GM18505 (cell line): ENCODE measurements around the gene TFG.

Experiments
- ATAC-seq: cut with Tn5 transposase; IDR thresholded peaks from one replicate; pipeline ENCODE4 v1.9.1; 2021; ENCODE audit not compliant: unreplicated experiment
- POLR2A ChIP-seq: IDR thresholded peaks from 4 replicates; pipeline ENCODE4 v1.6.1; 2011; ENCODE audit warnings: borderline replicate concordance; ENCODE audit not compliant: insufficient read depth, insufficient read length; ENCODE audit errors: extremely low read depth

TFG gene

DNA sequence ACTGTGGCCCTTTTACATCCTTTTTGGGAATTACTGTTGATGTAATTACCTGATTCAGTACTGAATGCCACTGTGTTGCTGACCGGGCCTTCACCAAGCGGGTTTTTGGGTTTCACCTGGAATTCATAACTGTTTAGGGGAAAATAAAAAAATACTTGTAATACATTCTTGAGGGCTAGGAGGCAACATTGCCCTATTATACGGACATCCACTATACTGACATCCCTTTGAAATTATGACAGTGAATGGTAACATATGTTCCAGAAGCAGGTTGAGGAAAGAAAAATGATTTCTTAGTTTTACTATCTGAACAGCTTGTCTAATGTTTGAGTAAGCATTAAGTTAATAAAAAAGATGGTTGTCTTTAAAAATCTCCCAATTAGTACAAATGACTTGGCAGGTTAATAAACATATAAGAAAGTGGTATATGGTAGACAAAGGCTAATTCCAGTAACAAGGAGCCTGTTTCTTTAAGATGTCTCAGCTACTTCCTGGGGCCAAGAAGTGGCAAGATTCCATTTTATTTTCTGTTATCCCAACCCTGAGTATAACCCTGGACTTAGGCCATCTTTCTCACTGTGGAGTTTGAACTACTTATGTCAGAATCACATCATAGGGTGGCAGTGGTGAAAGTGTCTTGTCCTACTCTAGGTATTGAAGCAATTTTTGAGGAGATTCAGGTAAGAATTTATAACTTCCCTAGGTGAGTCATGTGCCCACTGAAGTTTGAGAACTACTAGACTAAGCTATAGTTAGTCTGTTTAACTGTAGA lies 45.5 kb downstream of the TFG start:
- no peak for ATAC-seq
- TF ChIP-seq POLR2A = no peak

DNA sequence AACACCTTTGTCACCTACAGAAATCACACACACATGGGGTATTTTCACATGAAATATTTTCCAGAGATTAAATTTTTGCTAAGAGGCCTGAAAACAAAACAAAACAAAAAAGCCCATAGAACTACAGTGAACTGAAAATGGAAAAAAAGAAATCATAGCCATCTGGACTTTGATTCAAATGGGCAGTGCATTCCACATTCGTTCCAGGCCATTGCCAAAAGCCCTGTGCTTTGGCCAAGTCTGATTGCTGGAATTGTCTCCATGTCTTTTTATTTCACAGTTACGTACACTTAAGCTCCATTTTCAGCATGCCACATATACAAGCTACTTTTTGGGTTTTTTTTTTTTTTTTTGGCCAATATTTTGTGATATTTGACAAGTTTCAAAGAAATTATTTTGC lies 47.1 kb downstream of the TFG start:
- no peak for ATAC-seq
- no peak for TF ChIP-seq POLR2A

DNA sequence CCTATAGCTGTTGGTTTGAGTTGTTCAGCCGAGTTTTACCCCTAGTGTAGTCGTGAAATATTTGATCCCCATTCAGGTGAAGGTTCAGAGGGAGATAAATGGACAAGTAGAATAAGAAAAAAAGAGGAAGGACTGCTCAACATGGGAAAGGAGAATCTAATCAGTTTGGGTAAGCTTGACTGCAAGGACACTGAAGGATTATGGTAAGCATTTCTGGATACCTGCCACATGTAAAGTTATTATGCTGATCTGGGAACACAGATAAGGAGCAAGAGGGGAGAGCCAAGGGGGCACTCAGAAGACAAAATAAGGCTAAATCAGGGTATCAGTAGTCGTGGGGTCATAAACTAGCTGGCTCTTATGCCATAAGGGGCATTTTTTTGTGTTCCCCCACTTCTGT lies 49.9 kb downstream of the TFG start:
- no peak for ATAC-seq
- TF ChIP-seq POLR2A = no peak

DNA sequence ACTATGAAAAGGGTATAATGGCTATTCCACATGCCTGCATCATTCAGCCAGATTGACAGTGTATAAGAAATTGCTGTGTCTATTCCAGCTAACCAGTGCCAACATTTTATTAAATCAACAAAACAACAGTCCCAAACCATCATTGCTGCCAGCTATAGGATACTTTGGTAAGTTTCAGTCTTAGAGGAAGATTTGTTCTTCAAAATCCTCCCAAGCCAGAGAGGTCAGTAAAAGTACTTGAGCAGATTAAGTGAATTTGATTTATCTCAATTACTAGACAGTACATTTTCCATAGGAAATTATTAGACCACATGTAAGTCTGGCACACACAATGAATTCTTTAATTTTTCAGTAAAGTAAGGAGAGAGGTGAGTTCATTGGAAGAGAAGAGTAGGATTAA lies 50.7 kb downstream of the TFG start:
- ATAC-seq = no peak
- no peak for TF ChIP-seq POLR2A

DNA sequence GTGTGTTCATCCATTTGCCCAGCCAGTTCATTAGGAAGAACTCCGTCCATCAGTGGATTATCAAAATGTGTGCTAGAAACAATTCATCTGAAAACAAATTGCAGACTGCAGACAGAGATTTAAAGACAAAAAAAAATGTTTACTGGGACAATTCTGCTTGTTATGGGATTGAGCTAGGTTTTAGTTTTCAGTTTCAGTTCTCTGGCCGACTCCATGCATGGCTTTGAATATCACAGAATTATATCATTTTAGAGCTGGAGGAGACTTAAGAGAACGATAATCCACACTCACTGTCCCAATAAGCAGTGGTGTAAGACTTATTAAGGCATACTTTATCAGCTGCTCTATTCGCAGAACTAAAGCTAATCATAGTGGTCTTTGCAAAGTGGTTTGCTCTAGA lies 51.1 kb downstream of the TFG start:
- no peak for TF ChIP-seq POLR2A
- no peak for ATAC-seq

DNA sequence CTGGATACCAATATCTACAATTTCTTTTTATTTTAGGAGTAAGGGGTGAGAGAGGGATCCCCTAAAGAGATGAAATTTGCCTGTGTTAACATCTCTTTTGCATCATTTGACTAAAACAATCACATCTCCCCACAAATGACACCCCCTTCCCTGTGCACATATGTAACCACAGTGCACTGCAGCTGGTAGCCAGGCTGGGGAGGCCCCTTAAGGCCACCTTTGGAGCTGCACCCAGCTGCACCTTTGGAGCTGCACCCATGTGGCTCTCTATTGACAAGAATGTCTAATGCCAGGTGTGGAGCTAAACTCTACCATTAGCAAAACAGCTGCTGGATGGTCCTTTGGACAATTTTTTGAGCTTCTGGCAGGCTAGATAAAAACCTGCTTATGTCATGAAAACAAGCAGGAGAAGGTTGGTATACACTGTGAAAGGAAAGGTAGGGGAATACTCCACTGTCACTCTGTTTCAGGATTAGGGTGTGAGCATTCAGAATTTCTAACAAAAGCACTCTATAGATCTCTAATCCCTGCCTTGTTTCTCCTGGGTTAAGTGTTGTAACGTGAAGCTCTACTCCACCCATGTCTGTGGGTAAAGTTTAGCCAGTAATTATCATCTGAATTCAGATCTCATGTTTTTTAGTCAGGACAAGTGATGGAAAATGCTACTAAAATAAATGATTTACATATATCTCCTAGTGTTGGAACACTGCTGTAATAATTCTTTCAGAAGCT lies 52.1 kb downstream of the TFG start:
- TF ChIP-seq POLR2A = no peak
- ATAC-seq = peak; percentile 72

DNA sequence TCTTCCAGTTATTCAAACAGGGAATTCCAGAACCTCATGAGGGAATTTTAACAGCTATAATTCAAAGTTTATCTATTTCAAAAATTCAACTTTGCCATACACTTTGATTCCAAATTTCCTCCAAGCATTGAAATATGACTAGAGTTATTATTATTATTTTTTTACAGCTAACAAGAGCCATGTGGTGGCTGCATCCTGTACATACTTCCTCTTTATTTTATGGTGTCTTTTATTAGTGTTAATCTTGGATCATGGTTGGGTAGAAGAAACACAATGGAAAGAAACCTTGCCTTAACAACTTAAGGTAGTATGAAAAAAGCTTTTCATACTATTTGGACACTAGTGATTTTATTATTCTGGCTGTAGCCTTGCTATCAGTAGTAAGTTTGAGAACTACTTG lies 52.7 kb downstream of the TFG start:
- no peak for ATAC-seq
- no peak for TF ChIP-seq POLR2A

DNA sequence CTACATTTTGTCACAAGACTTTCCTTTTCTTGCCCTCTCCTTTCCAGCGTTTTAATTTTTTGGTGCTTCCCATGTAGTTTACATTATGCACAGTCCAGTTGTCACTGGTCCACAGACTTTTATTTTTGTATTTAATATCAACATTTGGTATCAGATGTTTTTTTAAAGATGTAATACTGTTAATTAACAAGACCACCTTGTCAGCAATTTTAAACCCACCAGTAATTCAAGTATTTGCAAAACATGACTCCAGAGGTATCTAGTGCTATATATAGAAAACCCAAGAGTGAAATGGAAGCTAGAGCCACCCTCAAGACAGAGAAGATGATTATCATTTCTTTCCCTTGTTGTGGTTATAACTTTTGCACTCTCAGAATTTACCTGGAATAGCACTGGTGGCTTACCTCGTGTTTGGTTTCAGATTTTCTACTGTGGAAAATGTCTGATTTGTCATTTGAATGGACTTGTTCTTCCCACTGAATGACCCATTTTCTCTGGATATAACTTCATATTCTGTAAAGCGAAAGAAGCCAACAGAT lies 56.2 kb downstream of the TFG start:
- no peak for ATAC-seq
- no peak for TF ChIP-seq POLR2A

DNA sequence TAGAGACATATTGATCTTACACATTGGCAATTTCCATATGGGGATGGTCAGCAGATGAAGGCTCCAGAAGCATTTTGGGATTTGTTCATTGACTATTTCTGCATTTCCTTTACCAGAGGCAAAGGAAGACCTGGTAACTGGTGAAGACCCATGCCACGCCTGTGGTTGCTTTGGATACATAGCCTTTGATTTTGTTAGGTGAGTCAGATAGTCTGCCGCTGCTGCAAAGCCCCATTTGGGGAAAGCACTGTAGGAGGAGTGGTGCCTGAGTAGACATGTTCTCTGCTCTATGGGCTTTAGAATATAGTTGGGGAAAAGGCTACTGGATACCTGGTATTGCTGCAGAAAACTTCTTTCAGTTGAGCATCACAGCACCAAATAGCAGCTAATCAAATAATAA lies 56.8 kb downstream of the TFG start:
- no peak for TF ChIP-seq POLR2A
- no peak for ATAC-seq

DNA sequence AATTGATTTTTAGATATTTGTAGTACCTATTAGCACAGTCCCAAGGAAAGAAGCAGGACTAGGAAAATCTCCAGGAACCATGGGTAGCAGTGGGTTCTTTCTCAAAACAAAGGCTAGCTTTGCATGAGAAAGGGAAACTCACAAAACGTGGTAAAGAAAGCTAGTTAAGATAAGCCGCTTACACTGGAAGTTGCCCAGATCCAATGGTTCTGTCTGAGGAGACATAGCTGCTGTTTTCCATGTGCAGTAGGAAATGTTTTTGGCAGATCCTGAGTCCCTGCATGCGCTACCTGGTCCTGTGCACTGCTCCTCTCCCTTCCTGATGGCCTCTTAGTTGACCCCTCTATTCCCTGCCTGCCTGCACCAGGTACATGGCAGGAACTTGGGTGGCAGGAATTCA lies 60.4 kb downstream of the TFG start:
- TF ChIP-seq POLR2A = no peak
- ATAC-seq = no peak

DNA sequence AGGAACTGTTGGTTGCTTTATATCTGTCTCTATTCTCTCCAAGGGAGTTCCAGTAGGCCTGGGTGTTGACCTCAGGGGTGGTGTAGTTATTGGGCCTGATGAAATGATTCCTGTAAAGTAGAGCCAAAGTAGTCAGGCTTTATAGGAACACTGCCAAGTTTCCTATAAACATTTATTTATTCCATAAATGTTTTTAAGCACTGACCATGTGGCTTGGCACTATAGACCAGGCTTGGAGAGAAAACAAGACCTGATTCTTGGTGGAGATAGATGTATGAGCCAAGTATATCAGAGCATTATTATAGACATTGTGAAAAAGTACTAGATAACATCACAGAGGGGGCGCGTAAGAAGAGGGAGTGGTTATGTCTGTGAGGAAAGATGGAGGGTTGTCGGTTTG lies 65.9 kb downstream of the TFG start:
- ATAC-seq = no peak
- no peak for TF ChIP-seq POLR2A

DNA sequence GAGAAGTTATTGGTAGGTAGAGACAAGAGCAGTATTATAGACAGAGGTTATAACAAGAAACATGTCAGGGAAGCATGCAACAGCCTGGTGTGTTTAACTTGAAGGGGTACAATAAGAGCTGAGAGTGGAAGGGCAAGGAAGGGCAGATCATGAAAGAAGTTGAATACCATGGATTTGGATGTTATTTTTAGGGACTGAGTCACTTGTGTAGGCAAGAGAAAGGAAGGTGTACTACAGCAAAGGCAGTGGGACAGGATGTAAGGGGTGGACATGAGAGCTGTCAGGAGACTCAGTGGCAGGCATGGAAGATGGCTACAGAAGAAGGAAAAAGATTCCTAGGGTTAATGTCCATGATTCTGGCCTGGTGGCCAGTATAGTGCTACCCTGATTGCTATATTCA lies 66.4 kb downstream of the TFG start:
- no peak for TF ChIP-seq POLR2A
- no peak for ATAC-seq

DNA sequence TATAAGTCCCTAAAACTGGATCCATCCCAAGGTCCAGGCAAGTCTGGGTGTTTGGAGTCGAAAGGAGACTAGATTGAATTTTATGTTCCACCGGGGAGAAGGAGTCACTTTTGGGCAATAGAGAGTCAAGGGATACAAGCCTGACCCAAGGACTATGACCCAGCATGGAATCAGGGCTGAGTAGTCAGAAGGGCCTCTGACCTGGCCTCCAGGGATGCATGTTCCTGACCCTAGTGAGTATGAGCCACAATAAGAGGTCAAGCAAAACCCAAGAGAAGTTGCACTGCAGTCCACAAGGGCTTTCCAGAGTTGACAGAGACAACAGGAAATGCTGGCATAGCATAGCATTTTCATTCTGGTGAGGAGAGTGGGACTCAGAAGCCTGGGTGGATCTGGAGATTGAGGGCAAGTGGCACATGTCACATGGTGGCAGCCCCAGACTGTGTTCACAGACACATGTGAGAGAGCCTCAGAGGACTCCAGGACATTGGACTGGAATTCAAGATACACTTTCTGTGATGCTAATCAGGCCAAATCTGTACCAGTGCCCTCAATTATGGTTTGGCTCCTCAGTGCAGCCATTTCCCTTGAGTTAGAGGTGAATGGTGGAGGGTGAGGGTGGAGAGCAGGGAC lies 66.9 kb downstream of the TFG start:
- no peak for ATAC-seq
- no peak for TF ChIP-seq POLR2A

DNA sequence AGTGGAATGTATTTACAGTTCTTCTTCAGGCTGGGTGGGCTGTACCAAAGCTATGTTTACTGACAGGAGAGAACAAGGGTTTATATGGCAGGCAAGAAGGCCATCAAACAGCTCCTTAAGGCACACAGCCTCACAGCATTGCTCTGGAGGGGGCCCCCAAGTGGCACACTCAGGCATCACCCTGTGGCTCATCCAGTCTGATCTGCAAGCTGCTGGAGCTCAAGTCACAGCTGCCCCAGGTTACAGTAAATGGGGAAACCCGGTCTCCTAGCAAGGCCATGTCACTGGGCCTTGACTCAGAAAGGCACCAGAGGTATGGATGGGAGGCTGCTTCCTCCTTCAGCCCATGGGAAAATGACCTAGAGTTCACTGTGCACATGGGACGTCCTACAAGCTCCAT lies 67.5 kb downstream of the TFG start:
- no peak for TF ChIP-seq POLR2A
- no peak for ATAC-seq
